Stimulated activated CD4-positive, alpha-beta T cell treated with anti-CD3 and anti-CD28 coated beads, TNF-alpha, amount 100 ng/mL, for 1 hour (primary cell): ENCODE data around the gene SDE2.
"Not testable (repeated sequence)": the region's sequence is repeated elsewhere in the genome, so short reads cannot be mapped to it uniquely, and the experiment has no call there.

ENCODE experiments used
- DNase-seq, 3 donors: peaks; one replicate each; pipeline ENCODE4 v3.0.0-alpha.2; 2020; ENCODE audit warnings: low read depth in 3 of 3, low spot score in 1 of 3

Gene SDE2

GRCh38 chr1:225979421-225979820 lies 19.7 kb downstream of the SDE2 start:
- DNase-seq, result no peak

- DNase-seq, result no peak
Observed at GRCh38 chr1:225977937-225978748, 21.0 kb downstream of the SDE2 start.

- not testable (repeated sequence) for DNase-seq
Observed at GRCh38 chr1:225975146-225975545, 24.0 kb downstream of the SDE2 start.

- DNase-seq, result no peak
Observed at GRCh38 chr1:225974454-225974853, 24.7 kb downstream of the SDE2 start.

- DNase-seq, result no peak
Observed at GRCh38 chr1:225973158-225973557, 26.0 kb downstream of the SDE2 start.

- no peak for DNase-seq
Observed at GRCh38 chr1:225972344-225973152, 26.6 kb downstream of the SDE2 start.

GRCh38 chr1:225970592-225971157 lies 28.5 kb downstream of the SDE2 start:
- DNase-seq, result not testable (repeated sequence)

- not testable (repeated sequence) for DNase-seq
Observed at GRCh38 chr1:225969751-225970150, 29.4 kb downstream of the SDE2 start.

GRCh38 chr1:225965231-225965630 lies 33.9 kb downstream of the SDE2 start:
- no peak for DNase-seq

- DNase-seq, result no peak
Observed at GRCh38 chr1:225963735-225964530, 35.2 kb downstream of the SDE2 start.

- peak in 2 of 3 donors; percentile 18 to 52 for DNase-seq
Observed at GRCh38 chr1:225962440-225962975, 36.6 kb downstream of the SDE2 start.

GRCh38 chr1:225961659-225962439 lies 37.3 kb downstream of the SDE2 start:
- no peak for DNase-seq

- DNase-seq, result no peak
Observed at GRCh38 chr1:225958041-225958440, 41.1 kb downstream of the SDE2 start.

GRCh38 chr1:225954753-225955152 lies 44.4 kb downstream of the SDE2 start:
- DNase-seq, result no peak

GRCh38 chr1:225953315-225953714 lies 45.8 kb downstream of the SDE2 start:
- DNase-seq, result no peak

GRCh38 chr1:225950905-225951497 lies 48.1 kb downstream of the SDE2 start:
- no peak for DNase-seq

- no peak for DNase-seq
Observed at GRCh38 chr1:225949041-225949440, 50.1 kb downstream of the SDE2 start.

GRCh38 chr1:225946803-225947202 lies 52.3 kb downstream of the SDE2 start:
- DNase-seq, result no peak

GRCh38 chr1:225946082-225946620 lies 53.0 kb downstream of the SDE2 start:
- no peak for DNase-seq
